Astrocyte (in vitro differentiated cells and primary cell): Measurements from ENCODE around the gene OR12D2. TPM values are rescaled to one million over a fixed set of nuclear protein-coding genes. Genes with fewer than 3 reads are reported as not detected.
A peak's percentile ranks its signal among the peaks of the same experiment; 100 is the strongest.

ENCODE experiments used
- DNase-seq: peaks from one replicate; pipeline ENCODE4 v3.0.0-alpha.2; 2010; ENCODE audit warnings: low read depth
- FAIRE-seq: peaks from 2 replicates; lab custom pipeline; 2011; peaks lifted over from hg19 to GRCh38; lab: Jason Lieb, UNC
- H2AFZ ChIP-seq: 2 replicates; pipeline ENCODE4 v1.6.0; 2012; ENCODE audit warnings: low read depth, low read length, inconsistent platforms
- H3K27ac ChIP-seq: 2 replicates; pipeline ENCODE4 v1.5.1; 2011; ENCODE audit warnings: low read depth, low read length, inconsistent platforms
- H3K27me3 ChIP-seq: 2 replicates; pipeline ENCODE4 v1.6.0; 2011; ENCODE audit warnings: low read length, inconsistent platforms; ENCODE audit not compliant: insufficient read depth
- H3K36me3 ChIP-seq: 2 replicates; pipeline ENCODE4 v1.5.1; 2011; ENCODE audit warnings: low read length, inconsistent platforms; ENCODE audit not compliant: insufficient read depth
- H3K4me1 ChIP-seq: 2 replicates; pipeline ENCODE4 v1.5.1; 2011; ENCODE audit warnings: low read length, inconsistent platforms; ENCODE audit not compliant: insufficient read depth
- H3K4me2 ChIP-seq: 2 replicates; pipeline ENCODE4 v1.6.0; 2012; ENCODE audit warnings: low read length, inconsistent platforms
- H3K4me3 ChIP-seq: 2 replicates; pipeline ENCODE4 v1.5.1; 2011; ENCODE audit warnings: low read depth, mild to moderate bottlenecking, low read length, inconsistent platforms; ENCODE audit not compliant: insufficient read depth
- H3K79me2 ChIP-seq: 2 replicates; pipeline ENCODE4 v1.6.0; 2012; ENCODE audit warnings: mild to moderate bottlenecking, low read length, inconsistent platforms; ENCODE audit not compliant: insufficient read depth
- H3K9ac ChIP-seq: 2 replicates; pipeline ENCODE4 v1.6.0; 2012; ENCODE audit warnings: mild to moderate bottlenecking, low read length, inconsistent platforms
- H3K9me3 ChIP-seq: 2 replicates; pipeline ENCODE4 v1.5.1; 2012; ENCODE audit warnings: low read depth, mild to moderate bottlenecking, low read length, inconsistent platforms; ENCODE audit not compliant: insufficient read depth
- H4K20me1 ChIP-seq: 2 replicates; pipeline ENCODE4 v1.6.0; 2012; ENCODE audit warnings: low read length, inconsistent platforms; ENCODE audit not compliant: insufficient read depth
- H3K27ac Mint-ChIP-seq: one replicate; pipeline ENCODE4 v1.8.0; 2021; ENCODE audit warnings: mild to moderate bottlenecking, mixed read lengths; ENCODE audit not compliant: unreplicated experiment
- H3K27me3 Mint-ChIP-seq: one replicate; pipeline ENCODE4 v1.8.0; 2021; ENCODE audit warnings: low read depth, mixed read lengths; ENCODE audit not compliant: unreplicated experiment
- H3K36me3 Mint-ChIP-seq: one replicate; pipeline ENCODE4 v1.8.0; 2021; ENCODE audit warnings: low read depth, mixed read lengths; ENCODE audit not compliant: unreplicated experiment
- H3K4me1 Mint-ChIP-seq: one replicate; pipeline ENCODE4 v1.8.0; 2021; ENCODE audit warnings: low read depth, mixed read lengths; ENCODE audit not compliant: unreplicated experiment
- H3K4me3 Mint-ChIP-seq: one replicate; pipeline ENCODE4 v1.8.0; 2021; ENCODE audit warnings: mild to moderate bottlenecking, moderate library complexity, mixed read lengths; ENCODE audit not compliant: unreplicated experiment
- H3K9me3 Mint-ChIP-seq: one replicate; pipeline ENCODE4 v1.8.0; 2021; ENCODE audit warnings: mild to moderate bottlenecking, mixed read lengths; ENCODE audit not compliant: unreplicated experiment
- CTCF ChIP-seq: IDR thresholded peaks from 2 replicates; pipeline ENCODE4 v1.5.1; 2011; ENCODE audit warnings: low read depth, mild to moderate bottlenecking, inconsistent platforms, low read length, moderate library complexity; ENCODE audit not compliant: insufficient read depth
- EZH2 ChIP-seq: IDR thresholded peaks from 2 replicates; pipeline ENCODE4 v1.6.1; 2012; ENCODE audit warnings: mild to moderate bottlenecking, low read length, inconsistent platforms; ENCODE audit not compliant: insufficient read depth
- total RNA-seq: library from RNA; stranded (reverse); gene quantifications from 2 replicates; pipeline ENCODE4 v1.2.1, GENCODE V29; 2021

The OR12D2 gene
- total RNA-seq, 1 donor from 2014 or later, result not detected

- Mint-ChIP-seq H3K9me3 (peaks cover 11% of the 10 kb centered on the region), H3K4me3 (no peak overlapping the region), H3K4me1 (no peaks in the 10 kb centered on the region), H3K27me3 (peaks cover 4% of the 10 kb centered on the region), H3K27ac (no peak overlapping the region), H3K36me3 (no peaks in the 10 kb centered on the region)
- H3K79me2 ChIP-seq, result no peaks in the 10 kb centered on the region
- H3K27me3 ChIP-seq, result no peaks in the 10 kb centered on the region
- H2AFZ ChIP-seq, result no peak overlapping the region
- no peak for TF ChIP-seq EZH2
- no peak for TF ChIP-seq CTCF
- H4K20me1 ChIP-seq, result no peaks in the 10 kb centered on the region
- H3K9ac ChIP-seq, result no peak overlapping the region
- no peaks in the 10 kb centered on the region for H3K9me3 ChIP-seq
- no peak overlapping the region for H3K27ac ChIP-seq
- H3K36me3 ChIP-seq, result no peaks in the 10 kb centered on the region
- no peak overlapping the region for H3K4me2 ChIP-seq
- no peak for DNase-seq
- FAIRE-seq, result no peak
- H3K4me1 ChIP-seq, result no peaks in the 10 kb centered on the region
- no peak overlapping the region for H3K4me3 ChIP-seq
These were observed 39.8 kb upstream of the OR12D2 start for GRCh38 chr6:29355603-29356002.

GRCh38 chr6:29368765-29369164, 26.7 kb upstream of the OR12D2 start, which contains the start of gene OR5V1:
Gene OR5V1, minus strand, starts transcription at chr6:29368865. Its CDS starts 12,670 bp downstream, at chr6:29356195.
- H3K27me3 ChIP-seq, result no peaks in the 10 kb centered on the region
- no peak for TF ChIP-seq EZH2
- TF ChIP-seq CTCF, result no peak
- H3K4me2 ChIP-seq, result no peak within 1 kb of the TSS
- no peak for DNase-seq
- H3K9me3 Mint-ChIP-seq, result no peaks in the 10 kb centered on the region
- no peaks in the 10 kb centered on the region for H3K79me2 ChIP-seq
- no peak within 1 kb of the TSS for H3K4me3 Mint-ChIP-seq
- no peaks in the 10 kb centered on the region for H3K36me3 ChIP-seq
- no peaks in the 10 kb centered on the region for H3K4me1 Mint-ChIP-seq
- H3K36me3 Mint-ChIP-seq, result no peaks in the 10 kb centered on the region
- no peak within 1 kb of the TSS for H2AFZ ChIP-seq
- no peak within 1 kb of the TSS for H3K9ac ChIP-seq
- H4K20me1 ChIP-seq, result no peaks in the 10 kb centered on the region
- H3K9me3 ChIP-seq, result peaks cover 3% of the 10 kb centered on the region
- FAIRE-seq, result no peak
- H3K27me3 Mint-ChIP-seq, result peaks cover 6% of the 10 kb centered on the region
- H3K4me1 ChIP-seq, result no peaks in the 10 kb centered on the region
- no peak within 1 kb of the TSS for H3K27ac Mint-ChIP-seq
- no peak within 1 kb of the TSS for H3K4me3 ChIP-seq
- no peak within 1 kb of the TSS for H3K27ac ChIP-seq

- Histone ChIP-seq H2AFZ (no peak within 1 kb of the TSS), H3K36me3 (no peaks in the 10 kb centered on the region), H3K27ac (no peak within 1 kb of the TSS), H3K9ac (no peak within 1 kb of the TSS), H3K27me3 (no peaks in the 10 kb centered on the region), H3K79me2 (no peaks in the 10 kb centered on the region), H3K4me1 (no peaks in the 10 kb centered on the region), H3K4me2 (no peak within 1 kb of the TSS), H3K9me3 (peaks cover 3% of the 10 kb centered on the region), H3K4me3 (no peak within 1 kb of the TSS), H4K20me1 (no peaks in the 10 kb centered on the region)
- peak within 1 kb of the TSS; percentile 35 for H3K27ac Mint-ChIP-seq
- no peak for TF ChIP-seq EZH2
- no peak for TF ChIP-seq CTCF
- H3K9me3 Mint-ChIP-seq, result no peaks in the 10 kb centered on the region
- no peak for DNase-seq
- no peaks in the 10 kb centered on the region for H3K27me3 Mint-ChIP-seq
- no peak for FAIRE-seq
- peaks cover 2% of the 10 kb centered on the region for H3K4me1 Mint-ChIP-seq
- no peaks in the 10 kb centered on the region for H3K36me3 Mint-ChIP-seq
- H3K4me3 Mint-ChIP-seq, result no peak within 1 kb of the TSS
These were observed 20.2 kb upstream of the OR12D2 start, which contains the start of gene OR12D3 for GRCh38 chr6:29375191-29375590. Gene OR12D3, minus strand, starts transcription at chr6:29375291. Its CDS starts 4 bp downstream, at chr6:29375287.
